Measurements from ENCODE around the gene ZNFX1. TPM values are rescaled to one million over a fixed set of nuclear protein-coding genes. Genes with fewer than 3 reads are reported as not detected.
A peak's percentile ranks its signal among the peaks of the same experiment; 100 is the strongest.

Gene ZNFX1
- total and polyA plus RNA-seq, 9 of the 15 experiments (the other 6 are each of a cell fraction or from before 2014, with no cell fraction given), result 3.8 to 13.8 (median 10.3) TPM

DNA sequence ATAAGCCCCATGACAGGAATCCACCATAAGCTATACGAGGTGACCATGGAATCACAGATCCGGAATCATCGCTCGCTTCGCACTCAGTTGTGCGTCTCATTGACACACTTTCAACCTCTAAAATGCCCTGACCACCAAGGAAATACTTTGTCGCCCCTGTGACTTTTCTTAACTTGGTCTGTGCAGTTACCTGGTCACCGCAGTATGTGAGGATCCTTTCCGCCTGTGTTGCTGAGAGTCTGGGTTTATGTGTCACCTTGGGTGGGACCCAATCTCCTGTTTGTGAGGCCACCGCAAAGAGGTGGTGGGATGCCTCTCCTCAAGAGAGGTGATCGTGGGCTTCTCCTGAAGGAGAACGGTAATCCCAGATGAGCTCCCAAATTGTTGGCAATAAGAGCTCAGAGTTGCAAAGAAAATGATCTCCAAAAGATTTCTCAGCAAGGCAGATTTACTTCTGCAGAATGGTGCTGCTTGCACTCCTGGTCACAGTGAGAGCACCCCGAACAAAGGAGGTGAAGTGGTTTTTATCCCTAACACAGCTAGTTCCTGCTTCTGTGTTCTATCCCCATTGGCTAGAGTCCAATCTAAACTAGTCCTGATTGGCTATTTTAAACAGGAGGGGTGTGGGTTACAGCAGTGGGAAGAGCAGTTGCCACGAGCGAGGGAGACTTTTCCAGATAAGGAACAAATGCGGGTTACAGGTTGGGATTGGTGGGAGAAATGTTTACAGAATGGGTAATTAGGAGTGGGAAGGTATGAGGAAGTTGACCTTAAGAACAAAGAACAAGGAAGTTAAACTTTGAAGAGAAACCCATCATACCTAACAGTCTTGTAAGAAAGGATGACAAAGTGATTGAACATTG, 9.1 kb upstream of the ZNFX1 start (continued):
- no peak for TF ChIP-seq ZNF696 (CRISPR knock-in tag; conservative IDR thresholded peaks at IDR 0.05)
- TF ChIP-seq ELF1 (tag; IDR thresholded peaks at IDR 0.05), result peak; percentile 50
- no peak for TF ChIP-seq EGR1 (conservative IDR thresholded peaks at IDR 0.05)
- TF ChIP-seq, protein P1, sequence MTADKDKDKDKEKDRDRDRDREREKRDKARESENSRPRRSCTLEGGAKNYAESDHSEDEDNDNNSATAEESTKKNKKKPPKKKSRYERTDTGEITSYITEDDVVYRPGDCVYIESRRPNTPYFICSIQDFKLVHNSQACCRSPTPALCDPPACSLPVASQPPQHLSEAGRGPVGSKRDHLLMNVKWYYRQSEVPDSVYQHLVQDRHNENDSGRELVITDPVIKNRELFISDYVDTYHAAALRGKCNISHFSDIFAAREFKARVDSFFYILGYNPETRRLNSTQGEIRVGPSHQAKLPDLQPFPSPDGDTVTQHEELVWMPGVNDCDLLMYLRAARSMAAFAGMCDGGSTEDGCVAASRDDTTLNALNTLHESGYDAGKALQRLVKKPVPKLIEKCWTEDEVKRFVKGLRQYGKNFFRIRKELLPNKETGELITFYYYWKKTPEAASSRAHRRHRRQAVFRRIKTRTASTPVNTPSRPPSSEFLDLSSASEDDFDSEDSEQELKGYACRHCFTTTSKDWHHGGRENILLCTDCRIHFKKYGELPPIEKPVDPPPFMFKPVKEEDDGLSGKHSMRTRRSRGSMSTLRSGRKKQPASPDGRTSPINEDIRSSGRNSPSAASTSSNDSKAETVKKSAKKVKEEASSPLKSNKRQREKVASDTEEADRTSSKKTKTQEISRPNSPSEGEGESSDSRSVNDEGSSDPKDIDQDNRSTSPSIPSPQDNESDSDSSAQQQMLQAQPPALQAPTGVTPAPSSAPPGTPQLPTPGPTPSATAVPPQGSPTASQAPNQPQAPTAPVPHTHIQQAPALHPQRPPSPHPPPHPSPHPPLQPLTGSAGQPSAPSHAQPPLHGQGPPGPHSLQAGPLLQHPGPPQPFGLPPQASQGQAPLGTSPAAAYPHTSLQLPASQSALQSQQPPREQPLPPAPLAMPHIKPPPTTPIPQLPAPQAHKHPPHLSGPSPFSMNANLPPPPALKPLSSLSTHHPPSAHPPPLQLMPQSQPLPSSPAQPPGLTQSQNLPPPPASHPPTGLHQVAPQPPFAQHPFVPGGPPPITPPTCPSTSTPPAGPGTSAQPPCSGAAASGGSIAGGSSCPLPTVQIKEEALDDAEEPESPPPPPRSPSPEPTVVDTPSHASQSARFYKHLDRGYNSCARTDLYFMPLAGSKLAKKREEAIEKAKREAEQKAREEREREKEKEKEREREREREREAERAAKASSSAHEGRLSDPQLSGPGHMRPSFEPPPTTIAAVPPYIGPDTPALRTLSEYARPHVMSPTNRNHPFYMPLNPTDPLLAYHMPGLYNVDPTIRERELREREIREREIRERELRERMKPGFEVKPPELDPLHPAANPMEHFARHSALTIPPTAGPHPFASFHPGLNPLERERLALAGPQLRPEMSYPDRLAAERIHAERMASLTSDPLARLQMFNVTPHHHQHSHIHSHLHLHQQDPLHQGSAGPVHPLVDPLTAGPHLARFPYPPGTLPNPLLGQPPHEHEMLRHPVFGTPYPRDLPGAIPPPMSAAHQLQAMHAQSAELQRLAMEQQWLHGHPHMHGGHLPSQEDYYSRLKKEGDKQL (CRISPR knock-in tag; IDR thresholded peaks at IDR 0.05; ENCODE audit: borderline replicate concordance), result 0 out of 2 replicates have a peak, but pooled peaks have one; percentile 45
- TF ChIP-seq, protein P2, sequence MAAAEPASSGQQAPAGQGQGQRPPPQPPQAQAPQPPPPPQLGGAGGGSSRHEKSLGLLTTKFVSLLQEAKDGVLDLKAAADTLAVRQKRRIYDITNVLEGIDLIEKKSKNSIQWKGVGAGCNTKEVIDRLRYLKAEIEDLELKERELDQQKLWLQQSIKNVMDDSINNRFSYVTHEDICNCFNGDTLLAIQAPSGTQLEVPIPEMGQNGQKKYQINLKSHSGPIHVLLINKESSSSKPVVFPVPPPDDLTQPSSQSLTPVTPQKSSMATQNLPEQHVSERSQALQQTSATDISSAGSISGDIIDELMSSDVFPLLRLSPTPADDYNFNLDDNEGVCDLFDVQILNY (CRISPR knock-in tag; IDR thresholded peaks at IDR 0.05), result peak; percentile 49; the same call in 1 of the 2 replicates
- no peak for TF ChIP-seq HNRNPLL (IDR thresholded peaks at IDR 0.05; ENCODE audit: low read depth, low read length, poor library complexity, severe bottlenecking)
- TF ChIP-seq UBTF (IDR thresholded peaks at IDR 0.05; ENCODE audit: borderline replicate concordance in 1 of 2, low read depth in 2 of 2, low read length in 2 of 2), result no peak
- no peak for TF ChIP-seq ZNF445 (CRISPR knock-in tag; IDR thresholded peaks at IDR 0.05; ENCODE audit: low read depth)
- TF ChIP-seq CREM (IDR thresholded peaks at IDR 0.05; ENCODE audit: low read depth), result no peak
- TF ChIP-seq ILF3 (IDR thresholded peaks at IDR 0.05; ENCODE audit: borderline replicate concordance), result no peak
- TF ChIP-seq ZNF764 (CRISPR knock-in tag; IDR thresholded peaks at IDR 0.05; ENCODE audit: low read depth), result no peak
- TF ChIP-seq ZSCAN29 (IDR thresholded peaks at IDR 0.05), result no peak
- peak; percentile 56 for TF ChIP-seq POLR2B (IDR thresholded peaks at IDR 0.05; ENCODE audit: low read depth, partially characterized antibody)
- TF ChIP-seq PML (IDR thresholded peaks at IDR 0.05; ENCODE audit: low read length), result peak; percentile 60; the same call in 1 of the 2 replicates
- no peak for TF ChIP-seq POLR3A (IDR thresholded peaks at IDR 0.05; ENCODE audit: borderline replicate concordance, extremely low read depth, insufficient read depth, insufficient read length)
- TF ChIP-seq MAZ (CRISPR knock-in tag; conservative IDR thresholded peaks at IDR 0.05 in 1 of 2, IDR thresholded peaks at IDR 0.05 in 1 of 2), result no peak
- no peak for TF ChIP-seq FOXA1 (IDR thresholded peaks at IDR 0.05; ENCODE audit: borderline replicate concordance)
- no peak for TF ChIP-seq CBFB (CRISPR knock-in tag; IDR thresholded peaks at IDR 0.05)
- no peak for TF ChIP-seq MCM5 (IDR thresholded peaks at IDR 0.05; ENCODE audit: low read depth)
